CD4-positive, alpha-beta T cell treated with Interleukin-1 beta for 1 hour (primary cell): ENCODE measurements around the gene CIBAR2.
A peak's percentile ranks its signal among the peaks of the same experiment; 100 is the strongest.

Experiments used
- DNase-seq, 2 donors: peaks; one replicate each; pipeline ENCODE4 v3.0.0-alpha.2; 2020 to 2022

Gene CIBAR2

GRCh38 chr16:85112364-85112763 lies at the start of gene CIBAR2:
Gene CIBAR2 (minus strand): TSS chr16:85112472. CDS start chr16:85112352, 120 bp downstream.
- no peak for DNase-seq

- no peak for DNase-seq
Measured at GRCh38 chr16:85159179-85159980, 47.1 kb upstream of the CIBAR2 start.

- no peak for DNase-seq
Measured at GRCh38 chr16:85158743-85159178, 46.5 kb upstream of the CIBAR2 start.

GRCh38 chr16:85157813-85158742 lies 45.8 kb upstream of the CIBAR2 start:
- peak; percentile 7 to 40 for DNase-seq

GRCh38 chr16:85157372-85157771 lies 45.1 kb upstream of the CIBAR2 start:
- DNase-seq = no peak

- DNase-seq = no peak
Measured at GRCh38 chr16:85156869-85157268, 44.6 kb upstream of the CIBAR2 start.

- no peak for DNase-seq
Measured at GRCh38 chr16:85156440-85156839, 44.2 kb upstream of the CIBAR2 start.

GRCh38 chr16:85153656-85154091 lies 41.4 kb upstream of the CIBAR2 start:
- DNase-seq = no peak

- no peak for DNase-seq
Measured at GRCh38 chr16:85153046-85153445, 40.8 kb upstream of the CIBAR2 start.

GRCh38 chr16:85152414-85153030 lies 40.2 kb upstream of the CIBAR2 start:
- DNase-seq = no peak

GRCh38 chr16:85151603-85152413 lies 39.5 kb upstream of the CIBAR2 start:
- no peak for DNase-seq

- no peak for DNase-seq
Measured at GRCh38 chr16:85151079-85151602, 38.9 kb upstream of the CIBAR2 start.

- DNase-seq = no peak
Measured at GRCh38 chr16:85150331-85150940, 38.2 kb upstream of the CIBAR2 start.

- no peak for DNase-seq
Measured at GRCh38 chr16:85149776-85150175, 37.5 kb upstream of the CIBAR2 start.

- DNase-seq = no peak
Measured at GRCh38 chr16:85148931-85149330, 36.7 kb upstream of the CIBAR2 start.

- DNase-seq = no peak
Measured at GRCh38 chr16:85146922-85147651, 34.8 kb upstream of the CIBAR2 start.

- DNase-seq = no peak
Measured at GRCh38 chr16:85146532-85146797, 34.2 kb upstream of the CIBAR2 start.

GRCh38 chr16:85145734-85146531 lies 33.7 kb upstream of the CIBAR2 start:
- DNase-seq = no peak

GRCh38 chr16:85145188-85145587 lies 32.9 kb upstream of the CIBAR2 start:
- DNase-seq = no peak
